ENCODE measurements around the gene RTN4RL1.

DNA sequence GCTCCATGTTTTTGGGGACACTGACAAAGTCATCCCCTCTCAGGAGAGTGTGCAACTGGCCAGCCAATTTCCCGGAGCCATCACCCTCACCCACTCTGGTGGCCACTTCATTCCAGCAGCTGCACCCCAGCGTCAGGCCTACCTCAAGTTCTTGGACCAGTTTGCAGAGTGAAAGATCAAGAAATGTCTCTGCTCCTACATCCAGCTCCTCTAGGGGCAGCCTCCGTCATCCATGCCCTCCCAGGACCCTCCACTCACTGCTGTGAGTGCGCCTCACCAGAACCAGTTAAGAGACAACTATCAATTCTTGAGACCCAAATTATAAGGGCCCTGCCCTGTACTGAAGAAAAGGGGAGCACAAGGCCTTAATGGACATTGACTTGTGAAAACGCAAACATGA is 17.8 kb upstream of the RTN4RL1 start:
- TF ChIP-seq EP300 (IDR thresholded peaks at IDR 0.05) = no peak
- TF ChIP-seq, protein P1, sequence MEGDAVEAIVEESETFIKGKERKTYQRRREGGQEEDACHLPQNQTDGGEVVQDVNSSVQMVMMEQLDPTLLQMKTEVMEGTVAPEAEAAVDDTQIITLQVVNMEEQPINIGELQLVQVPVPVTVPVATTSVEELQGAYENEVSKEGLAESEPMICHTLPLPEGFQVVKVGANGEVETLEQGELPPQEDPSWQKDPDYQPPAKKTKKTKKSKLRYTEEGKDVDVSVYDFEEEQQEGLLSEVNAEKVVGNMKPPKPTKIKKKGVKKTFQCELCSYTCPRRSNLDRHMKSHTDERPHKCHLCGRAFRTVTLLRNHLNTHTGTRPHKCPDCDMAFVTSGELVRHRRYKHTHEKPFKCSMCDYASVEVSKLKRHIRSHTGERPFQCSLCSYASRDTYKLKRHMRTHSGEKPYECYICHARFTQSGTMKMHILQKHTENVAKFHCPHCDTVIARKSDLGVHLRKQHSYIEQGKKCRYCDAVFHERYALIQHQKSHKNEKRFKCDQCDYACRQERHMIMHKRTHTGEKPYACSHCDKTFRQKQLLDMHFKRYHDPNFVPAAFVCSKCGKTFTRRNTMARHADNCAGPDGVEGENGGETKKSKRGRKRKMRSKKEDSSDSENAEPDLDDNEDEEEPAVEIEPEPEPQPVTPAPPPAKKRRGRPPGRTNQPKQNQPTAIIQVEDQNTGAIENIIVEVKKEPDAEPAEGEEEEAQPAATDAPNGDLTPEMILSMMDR (IDR thresholded peaks at IDR 0.05) = no peak
